Cardiac septum (tissue), 1 donor: Measurements from ENCODE around the gene RAP2B. TPM values are rescaled to one million over a fixed set of nuclear protein-coding genes. Genes with fewer than 3 reads are reported as not detected.

Experiments
- DNase-seq: peaks from one replicate; pipeline ENCODE4 v3.0.0-alpha.2; 2020; ENCODE audit warnings: low spot score
- intact Hi-C: fragments of 100-400 bp; cut with DNase I; formaldehyde crosslinking; loops from one replicate; pipeline ENCODE4 v1.14.0; 2022
- total RNA-seq: library from RNA; stranded (reverse); fragmentation: NEBNext Ultra II Directional; extraction: Animal tissue kit (Norgen Biotek cat#: 25700); gene quantifications from one replicate; pipeline ENCODE4 v1.2.1, GENCODE V29; 2021
- donor health status: DM: no; HTN: no; CAD: no.

The RAP2B gene
- total RNA-seq, 1 donor from 2014 or later: 4.7 TPM

DNA sequence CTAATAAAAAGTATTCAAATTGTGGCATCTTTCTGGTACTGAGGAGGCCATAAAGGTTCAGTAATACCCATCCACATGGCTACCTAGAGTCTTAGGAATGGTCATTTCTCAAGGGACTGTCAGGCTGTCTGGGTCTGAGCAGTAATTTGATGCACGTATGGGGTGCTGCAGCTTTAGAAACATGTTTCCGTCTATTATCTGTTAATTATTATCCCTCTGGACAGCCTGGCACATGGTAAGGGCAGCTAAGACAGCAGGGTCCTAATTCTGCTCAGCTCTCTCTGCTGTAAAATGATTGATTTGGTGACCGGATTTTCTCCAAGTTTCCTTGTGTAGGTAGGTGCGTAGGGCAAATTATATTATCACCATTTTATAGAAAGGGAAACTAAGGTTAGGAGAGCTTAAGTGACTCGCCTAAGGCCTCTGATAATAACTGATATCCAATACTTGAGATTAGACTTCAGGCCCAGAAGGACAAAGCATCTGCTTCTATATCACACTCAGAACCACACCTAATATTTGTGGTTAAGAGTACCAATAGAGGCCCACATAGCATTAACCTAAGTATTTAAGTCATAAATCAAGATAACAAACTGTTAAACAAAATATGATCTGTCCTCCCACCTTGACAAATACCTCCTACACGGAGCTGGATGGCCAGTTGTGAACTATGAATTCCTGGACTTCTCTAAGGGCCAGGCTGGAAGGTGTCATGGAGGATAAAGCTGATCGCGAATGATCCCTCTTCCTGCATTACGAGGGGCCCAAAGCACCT, 2.9 kb upstream of the RAP2B start:
- DNase-seq: no peak
- intact Hi-C loops: no loop called here

GRCh38 chr3:153159771-153160397, 2.1 kb upstream of the RAP2B start:
- intact Hi-C loops: loop anchor here (5.0 to 10.0 kb wide), 3 partner anchors 118 to 465 kb away; no protein-coding TSS in a partner anchor
- DNase-seq: no peak

- DNase-seq: peak; percentile 88
- intact Hi-C loops: loop anchor here (1.0 to 10.0 kb wide), 4 partner anchors 118 to 464 kb away; no protein-coding TSS in a partner anchor
Observed at GRCh38 chr3:153160451-153161137, 1.4 kb upstream of the RAP2B start.

DNA sequence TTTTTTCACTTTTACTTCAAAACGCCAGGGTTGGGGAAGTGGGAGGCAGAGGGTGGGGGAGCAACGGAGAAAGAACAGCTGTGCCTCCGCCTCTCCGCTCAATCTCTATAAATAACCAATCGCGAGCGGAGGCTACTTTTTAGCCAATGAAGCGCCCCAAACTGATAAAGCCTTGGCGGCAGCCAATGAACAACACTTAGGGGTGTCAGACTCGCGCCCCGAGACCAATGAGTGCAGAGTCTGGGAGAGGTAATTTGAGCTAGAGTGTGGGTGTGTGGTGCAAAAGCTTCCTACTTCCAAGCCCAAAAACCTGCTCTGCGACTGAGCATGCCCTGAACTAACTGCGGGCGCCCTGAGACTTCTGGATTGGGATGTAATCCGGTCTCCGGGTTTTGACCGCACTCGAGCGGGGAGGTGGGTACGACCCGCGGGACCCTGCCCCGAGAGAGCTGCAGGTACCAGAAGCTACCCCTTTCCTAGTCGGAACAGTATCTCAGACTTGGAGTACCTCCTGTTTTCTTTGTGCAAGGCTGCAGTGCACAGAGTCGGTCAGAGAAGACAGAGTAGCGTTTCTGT, 800 bp upstream of the RAP2B start:
- intact Hi-C loops: loop anchor here (1.0 to 10.0 kb wide), 4 partner anchors 119 to 464 kb away; no protein-coding TSS in a partner anchor
- peak; percentile 95 for DNase-seq

- intact Hi-C loops: loop anchor here (5.0 to 10.0 kb wide), 3 partner anchors 120 to 462 kb away; no protein-coding TSS in a partner anchor
- DNase-seq: no peak
Observed at GRCh38 chr3:153162513-153163392, 727 bp downstream of the RAP2B start.

DNA sequence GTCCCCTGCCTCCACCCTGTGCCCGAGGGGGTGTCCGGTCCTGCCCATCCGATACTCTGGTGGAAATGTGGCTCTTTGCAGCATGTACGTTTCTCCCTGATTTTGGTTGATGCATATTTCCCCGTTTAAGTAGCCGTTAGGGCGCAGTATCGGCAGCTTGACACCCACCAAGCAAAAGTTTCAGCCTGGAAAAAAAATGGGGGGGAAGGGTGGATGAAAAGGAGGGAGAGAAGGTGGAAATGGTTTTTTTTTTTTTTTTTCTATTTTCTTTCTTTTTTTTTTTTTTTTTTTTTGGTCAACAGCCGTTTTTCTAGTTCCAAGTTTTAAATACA, 1.3 kb downstream of the RAP2B start:
- intact Hi-C loops: loop anchor here (5.0 to 10.0 kb wide), 3 partner anchors 121 to 461 kb away; no protein-coding TSS in a partner anchor
- no peak for DNase-seq

- DNase-seq: no peak
- intact Hi-C loops: loop anchor here (5.0 to 10.0 kb wide), 3 partner anchors 122 to 461 kb away; no protein-coding TSS in a partner anchor
Observed at GRCh38 chr3:153163756-153164550, 1.9 kb downstream of the RAP2B start.

GRCh38 chr3:153165261-153165681, 3.2 kb downstream of the RAP2B start:
- intact Hi-C loops: loop anchor here (10.0 kb wide), 2 partner anchors 430 to 460 kb away; no protein-coding TSS in a partner anchor
- no peak for DNase-seq

- intact Hi-C loops: loop anchor here (10.0 kb wide), 2 partner anchors 429 to 459 kb away; no protein-coding TSS in a partner anchor
- DNase-seq: no peak
Observed at GRCh38 chr3:153166206-153166605, 4.2 kb downstream of the RAP2B start.

- intact Hi-C loops: loop anchor here (10.0 kb wide), 2 partner anchors 428 to 458 kb away; no protein-coding TSS in a partner anchor
- DNase-seq: no peak
Observed at GRCh38 chr3:153166796-153167195, 4.8 kb downstream of the RAP2B start.

GRCh38 chr3:153169793-153170383, 7.9 kb downstream of the RAP2B start:
- intact Hi-C loops: loop anchor here (10.0 kb wide), 2 partner anchors 425 to 455 kb away; no protein-coding TSS in a partner anchor
- DNase-seq: no peak

GRCh38 chr3:153171256-153171655, 9.2 kb downstream of the RAP2B start:
- DNase-seq: no peak
- intact Hi-C loops: no loop called here

- intact Hi-C loops: no loop called here
- no peak for DNase-seq
Observed at GRCh38 chr3:153171918-153172317, 9.9 kb downstream of the RAP2B start.

- no peak for DNase-seq
- intact Hi-C loops: no loop called here
Observed at GRCh38 chr3:153172796-153173757, 11.1 kb downstream of the RAP2B start.

DNA sequence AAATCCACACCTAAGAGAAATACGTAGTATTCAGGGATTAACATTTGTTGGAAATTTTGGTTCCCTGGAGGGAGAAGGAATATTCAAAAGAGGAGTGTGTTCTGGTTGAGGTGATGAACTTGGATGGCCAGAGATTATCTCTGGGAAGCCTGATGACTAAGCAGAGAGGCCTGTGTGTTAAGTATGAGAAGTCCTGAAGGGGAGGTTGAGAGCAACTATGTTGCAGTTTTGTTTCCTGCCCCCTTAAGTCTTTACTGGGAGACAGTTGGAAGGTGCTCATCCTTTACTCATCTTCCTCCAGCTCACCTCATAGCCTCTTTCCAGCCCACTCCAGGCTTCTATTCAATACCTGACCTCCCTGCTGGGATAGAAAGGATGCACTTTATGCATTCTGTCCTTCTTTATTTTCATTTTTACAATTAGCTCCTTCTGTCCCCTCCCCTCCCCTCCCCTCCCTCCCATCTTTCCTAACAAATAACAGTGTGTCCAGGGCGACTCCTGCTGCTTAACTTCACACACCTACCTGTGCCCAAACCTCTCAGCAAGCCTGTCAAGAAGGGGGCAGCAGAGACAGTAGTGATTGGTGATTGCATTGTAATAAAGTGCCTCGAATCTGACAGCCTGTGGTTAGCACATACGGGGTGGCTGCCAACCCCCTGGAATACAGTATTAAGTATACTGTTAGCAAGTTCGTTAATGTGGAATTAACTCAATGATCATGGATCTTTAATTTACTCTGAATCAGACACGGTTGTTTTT, 11.9 kb downstream of the RAP2B start:
- intact Hi-C loops: no loop called here
- DNase-seq: no peak

DNA sequence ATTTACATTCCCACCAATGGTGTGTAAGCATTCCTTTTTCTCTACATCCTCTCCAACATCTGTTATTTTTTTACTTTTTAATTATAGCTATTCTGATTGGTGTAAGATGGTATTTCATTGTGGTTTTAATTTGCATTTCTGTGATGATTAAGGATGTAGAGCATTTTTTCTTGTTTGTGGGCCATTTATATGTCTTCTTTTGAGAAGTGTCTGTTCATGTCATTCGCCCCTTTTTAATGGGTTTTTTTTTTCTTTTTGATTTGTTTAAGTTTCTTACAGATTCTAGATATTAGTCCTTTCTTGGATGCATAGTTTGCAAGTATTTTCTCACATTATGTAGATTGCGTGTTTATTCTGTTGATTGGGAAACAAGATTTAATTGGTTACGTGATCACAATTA, 14.2 kb downstream of the RAP2B start:
- intact Hi-C loops: no loop called here

More for the DNA sequence above, 14.2 kb downstream of the RAP2B start:
- no peak for DNase-seq
